Measurements from ENCODE around the gene SARS1.

Gene SARS1

DNA sequence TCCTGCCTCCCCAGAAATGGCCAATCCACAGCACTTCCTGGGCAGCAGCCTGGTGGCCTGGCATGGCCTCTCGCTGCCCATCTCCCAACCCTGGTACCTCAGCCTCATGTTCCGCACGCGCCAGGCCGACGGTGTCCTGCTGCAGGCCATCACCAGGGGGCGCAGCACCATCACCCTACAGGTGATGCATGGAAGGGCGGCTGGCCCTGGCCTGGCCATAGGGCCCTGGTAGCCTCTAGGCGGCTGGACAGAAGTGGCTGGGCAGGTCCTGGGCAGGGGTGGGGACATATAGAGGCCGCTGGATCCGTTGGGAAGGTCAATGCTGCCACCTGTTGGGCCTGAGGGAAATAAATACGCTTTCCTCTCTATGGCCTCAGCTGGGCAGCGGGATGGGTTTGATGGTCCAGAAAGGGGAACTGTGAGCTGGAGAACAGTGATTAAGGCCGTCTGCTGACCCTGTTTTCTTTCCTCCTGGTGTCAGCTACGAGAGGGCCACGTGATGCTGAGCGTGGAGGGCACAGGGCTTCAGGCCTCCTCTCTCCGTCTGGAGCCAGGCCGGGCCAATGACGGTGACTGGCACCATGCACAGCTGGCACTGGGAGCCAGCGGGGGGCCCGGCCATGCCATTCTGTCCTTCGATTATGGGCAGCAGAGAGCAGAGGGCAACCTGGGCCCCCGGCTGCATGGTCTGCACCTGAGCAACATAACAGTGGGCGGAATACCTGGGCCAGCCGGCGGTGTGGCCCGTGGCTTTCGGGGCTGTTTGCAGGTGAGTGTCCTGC is 50.1 kb downstream of the SARS1 start:
- peak; percentile 66 for DNase-seq

DNA sequence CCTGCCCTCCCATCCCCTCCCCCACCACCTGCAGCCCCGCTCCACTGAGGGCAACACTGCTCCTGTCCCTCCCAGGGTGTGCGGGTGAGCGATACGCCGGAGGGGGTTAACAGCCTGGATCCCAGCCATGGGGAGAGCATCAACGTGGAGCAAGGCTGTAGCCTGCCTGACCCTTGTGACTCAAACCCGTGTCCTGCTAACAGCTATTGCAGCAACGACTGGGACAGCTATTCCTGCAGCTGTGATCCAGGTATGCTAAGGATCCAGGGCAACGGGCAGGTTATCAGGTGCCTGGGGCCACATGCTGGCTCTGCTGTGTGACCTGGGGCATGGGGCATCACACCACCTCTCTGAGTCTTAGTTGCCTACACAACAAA is 50.6 kb downstream of the SARS1 start:
- no peak for DNase-seq

DNA sequence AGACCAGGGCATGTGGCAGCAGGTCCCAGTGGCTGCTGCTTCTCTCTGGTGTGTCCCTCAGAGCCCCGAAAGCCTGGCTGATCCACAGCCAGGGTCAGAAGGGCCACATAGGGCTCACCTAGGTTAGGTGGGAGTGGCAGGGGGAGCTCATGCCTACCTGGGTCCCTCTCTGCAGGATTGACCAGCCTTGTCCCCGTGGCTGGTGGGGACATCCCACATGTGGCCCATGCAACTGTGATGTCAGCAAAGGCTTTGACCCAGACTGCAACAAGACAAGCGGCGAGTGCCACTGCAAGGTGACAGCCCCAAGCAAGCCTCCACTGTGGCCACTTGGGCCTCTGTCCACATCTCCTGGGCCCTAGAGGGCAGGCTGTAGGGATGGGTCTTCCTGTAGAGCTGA is 51.3 kb downstream of the SARS1 start:
- DNase-seq = no peak

DNA sequence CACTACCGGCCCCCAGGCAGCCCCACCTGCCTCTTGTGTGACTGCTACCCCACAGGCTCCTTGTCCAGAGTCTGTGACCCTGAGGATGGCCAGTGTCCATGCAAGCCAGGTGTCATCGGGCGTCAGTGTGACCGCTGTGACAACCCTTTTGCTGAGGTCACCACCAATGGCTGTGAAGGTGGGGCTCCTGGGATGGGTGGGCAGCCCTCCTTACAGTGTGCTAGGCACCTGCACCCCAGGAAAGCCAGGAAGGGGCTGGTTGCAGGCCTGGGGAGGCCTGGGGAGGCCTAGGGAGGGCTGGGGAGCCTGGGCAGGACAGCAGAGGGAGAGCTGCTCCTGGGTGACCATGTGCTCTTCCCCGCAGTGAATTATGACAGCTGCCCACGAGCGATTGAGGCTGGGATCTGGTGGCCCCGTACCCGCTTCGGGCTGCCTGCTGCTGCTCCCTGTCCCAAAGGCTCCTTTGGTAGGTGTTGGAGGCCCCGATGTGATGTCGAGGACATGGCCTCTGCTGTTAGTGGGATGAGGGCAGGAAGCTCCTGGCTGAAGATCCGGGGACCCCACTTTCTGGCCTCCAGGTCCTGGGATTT is 52.1 kb downstream of the SARS1 start:
- no peak for DNase-seq

GRCh38 chr1:109266965-109267364 is 53.2 kb downstream of the SARS1 start:
- DNase-seq = peak; percentile 71

- no peak for DNase-seq
These were observed 54.1 kb downstream of the SARS1 start for GRCh38 chr1:109267743-109268300.

- no peak for DNase-seq
These were observed 54.9 kb downstream of the SARS1 start for GRCh38 chr1:109268431-109269211.

GRCh38 chr1:109269212-109269980 is 55.7 kb downstream of the SARS1 start:
- no peak for DNase-seq

DNA sequence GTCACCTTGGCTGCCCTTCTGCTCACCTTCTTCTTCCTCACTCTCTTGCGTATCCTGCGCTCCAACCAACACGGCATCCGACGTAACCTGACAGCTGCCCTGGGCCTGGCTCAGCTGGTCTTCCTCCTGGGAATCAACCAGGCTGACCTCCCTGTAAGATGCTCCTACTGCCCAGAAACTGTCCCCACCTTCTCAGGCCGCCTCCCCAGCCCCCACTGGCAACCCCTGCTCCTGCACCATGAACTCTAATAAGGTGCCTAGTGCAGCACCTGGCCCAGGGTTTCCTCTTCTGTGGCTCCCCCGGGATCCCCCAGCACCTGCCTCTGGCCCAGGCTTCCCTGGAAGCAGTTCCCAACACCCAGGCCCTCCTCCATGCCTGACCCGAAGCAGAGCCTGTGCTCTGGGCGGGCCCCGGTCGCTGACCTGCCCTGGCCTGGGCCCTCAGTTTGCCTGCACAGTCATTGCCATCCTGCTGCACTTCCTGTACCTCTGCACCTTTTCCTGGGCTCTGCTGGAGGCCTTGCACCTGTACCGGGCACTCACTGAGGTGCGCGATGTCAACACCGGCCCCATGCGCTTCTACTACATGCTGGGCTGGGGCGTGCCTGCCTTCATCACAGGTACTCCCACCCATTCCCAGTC is 56.4 kb downstream of the SARS1 start:
- no peak for DNase-seq

DNA sequence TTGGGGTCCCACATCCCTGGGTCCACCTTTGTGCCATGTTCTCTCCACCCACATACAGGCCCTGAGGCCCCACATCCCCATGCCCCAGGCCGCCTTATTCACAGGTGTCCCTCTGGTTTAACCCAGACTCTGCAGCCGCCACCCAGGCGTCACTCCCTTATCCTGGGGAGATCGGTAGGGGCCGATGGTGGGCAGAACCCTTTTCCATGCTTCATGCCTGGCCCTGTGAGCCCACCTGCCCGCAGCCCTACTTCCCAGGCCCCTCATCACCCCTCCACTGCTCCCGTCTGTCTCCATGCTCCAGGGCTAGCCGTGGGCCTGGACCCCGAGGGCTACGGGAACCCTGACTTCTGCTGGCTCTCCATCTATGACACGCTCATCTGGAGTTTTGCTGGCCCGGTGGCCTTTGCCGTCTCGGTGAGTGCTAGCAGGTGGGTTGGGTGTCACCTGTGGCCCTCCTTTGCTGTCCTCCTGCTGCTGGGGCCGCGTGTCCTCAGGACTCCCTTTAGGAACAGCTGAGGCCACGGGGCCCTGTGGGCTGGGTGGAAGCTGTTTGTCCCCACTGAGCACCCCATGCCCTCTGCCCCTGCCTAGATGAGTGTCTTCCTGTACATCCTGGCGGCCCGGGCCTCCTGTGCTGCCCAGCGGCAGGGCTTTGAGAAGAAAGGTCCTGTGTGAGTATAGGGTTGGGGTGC is 57.1 kb downstream of the SARS1 start:
- no peak for DNase-seq

- DNase-seq = no peak
These were observed 57.7 kb downstream of the SARS1 start for GRCh38 chr1:109271458-109271857.

GRCh38 chr1:109272021-109272799 is 58.5 kb downstream of the SARS1 start:
- no peak for DNase-seq

DNA sequence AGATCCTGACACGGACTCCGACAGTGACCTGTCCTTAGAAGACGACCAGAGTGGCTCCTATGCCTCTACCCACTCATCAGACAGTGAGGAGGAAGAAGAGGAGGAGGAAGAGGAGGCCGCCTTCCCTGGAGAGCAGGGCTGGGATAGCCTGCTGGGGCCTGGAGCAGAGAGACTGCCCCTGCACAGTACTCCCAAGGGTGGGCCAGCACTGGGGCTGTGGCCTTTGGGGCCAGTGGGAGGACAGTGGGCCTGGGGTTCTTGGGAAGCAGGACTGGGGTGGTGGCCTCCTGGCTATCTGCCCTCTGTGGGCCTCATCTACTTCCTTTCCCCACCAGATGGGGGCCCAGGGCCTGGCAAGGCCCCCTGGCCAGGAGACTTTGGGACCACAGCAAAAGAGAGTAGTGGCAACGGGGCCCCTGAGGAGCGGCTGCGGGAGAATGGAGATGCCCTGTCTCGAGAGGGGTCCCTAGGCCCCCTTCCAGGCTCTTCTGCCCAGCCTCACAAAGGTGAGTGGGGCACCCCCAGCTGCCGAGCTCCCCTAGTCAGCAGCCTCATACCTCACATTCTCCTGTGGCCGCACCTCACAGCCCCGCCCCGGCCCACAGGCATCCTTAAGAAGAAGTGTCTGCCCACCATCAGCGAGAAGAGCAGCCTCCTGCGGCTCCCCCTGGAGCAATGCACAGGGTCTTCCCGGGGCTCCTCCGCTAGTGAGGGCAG is 59.3 kb downstream of the SARS1 start:
- DNase-seq = no peak

- DNase-seq = no peak
These were observed 60.0 kb downstream of the SARS1 start for GRCh38 chr1:109273570-109274288.

- DNase-seq = peak; percentile 68
These were observed 61.1 kb downstream of the SARS1 start for GRCh38 chr1:109274533-109275476.

GRCh38 chr1:109275706-109276345 is 62.1 kb downstream of the SARS1 start:
- DNase-seq = peak; percentile 68

- DNase-seq = peak; percentile 54
These were observed 63.9 kb downstream of the SARS1 start for GRCh38 chr1:109277434-109278204.

Data from fibroblast of skin of right biceps (primary cell).